SH-SY5Y (cell line): ENCODE results near the gene AOPEP.

Experiments used
- GATA2 ChIP-seq: IDR thresholded peaks from 2 replicates; pipeline ENCODE4 v1.6.1; 2011; ENCODE audit warnings: mild to moderate bottlenecking, low read depth, low read length
- GATA3 ChIP-seq: IDR thresholded peaks from 2 replicates; pipeline ENCODE4 v1.6.1; 2011; ENCODE audit warnings: low read depth, mild to moderate bottlenecking, low read length, moderate library complexity

- TF ChIP-seq GATA2 (no peak), GATA3 (no peak)
Observed at GRCh38 chr9:95017062-95017461, 290.6 kb downstream of the AOPEP start.
